ENCODE results near the gene DCX. TPM values are rescaled to one million over a fixed set of nuclear protein-coding genes. Genes with fewer than 3 reads are reported as not detected.

DCX gene
- not detected in 5 replicates for total RNA-seq (2022; extraction: Qiagen RNA extraction)

DNA sequence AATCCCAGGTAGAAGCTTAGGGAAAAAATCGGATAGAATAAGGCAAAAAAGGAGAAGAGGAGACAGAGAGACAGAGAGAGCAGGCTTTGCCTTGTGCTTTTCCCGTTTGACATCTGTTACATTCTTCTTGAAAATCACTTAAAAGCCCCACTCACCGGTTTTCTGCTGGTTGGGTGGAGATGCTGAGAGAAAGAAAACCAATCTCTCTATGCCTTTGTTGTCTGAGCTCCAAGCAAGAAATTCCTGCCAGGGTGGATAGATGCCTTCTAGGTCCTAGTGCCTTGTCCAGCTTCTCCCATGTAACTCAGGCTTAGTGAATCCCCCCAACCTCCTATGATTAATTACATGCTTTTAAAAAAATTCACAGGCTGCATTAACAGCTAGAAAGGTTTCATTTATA lies at the start of gene DCX:
DCX (minus strand) TSS at position 210 of the 400 bp plus-strand sequence. CDS start 1,794 bp downstream, outside the sequence.

DNA sequence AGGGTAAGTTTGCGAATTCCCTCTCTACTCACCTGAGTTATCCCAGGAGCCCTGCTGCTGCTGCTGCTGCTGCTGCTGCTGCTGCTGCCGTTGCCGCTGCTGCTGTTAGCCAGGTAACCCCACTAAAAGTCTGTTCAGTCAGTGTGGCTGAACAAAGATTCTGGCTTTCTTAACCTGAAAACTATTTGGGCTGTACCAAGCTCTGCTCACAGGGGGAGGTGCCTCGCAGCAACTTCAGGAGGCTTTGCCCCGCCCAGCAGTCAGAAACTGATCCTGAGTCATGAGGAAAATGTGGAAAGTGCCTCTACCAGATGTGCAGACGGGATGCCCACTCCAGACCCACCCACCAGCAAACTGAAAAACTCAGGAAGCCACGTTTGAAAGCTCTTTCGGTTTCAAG lies 141.7 kb downstream of the DCX start, which contains the start of gene CAPN6:
CAPN6 (minus strand) TSS at position 145 of the 400 bp plus-strand sequence. CDS start 6,547 bp downstream, outside the sequence.

Other genes with a start within 250 kb of the DCX start
- gene CAPN6, start 141.7 kb downstream of the DCX start, total RNA-seq (2022; extraction: Qiagen RNA extraction) = 0.02 TPM in 1 of 5 replicates, not detected in the others
- not detected in 5 replicates for gene SERTM2, start 99.5 kb upstream of the DCX start, total RNA-seq (2022; extraction: Qiagen RNA extraction)